SK-N-SH treated with all-trans-retinoic acid at 6 μM for 48 hours (cell line): ENCODE measurements around the gene TNS2.

Source experiments
- ATAC-seq: fragments of 200-7000 bp; cut with Tn5 transposase; 3 replicates; pipeline ENCODE4 v1.9.1; 2020; ENCODE audit warnings: mild to moderate bottlenecking, moderate library complexity
- ARNTL ChIP-seq: fragments of 450-650 bp; formaldehyde crosslinking; IDR thresholded peaks from 2 replicates; pipeline ENCODE4 v1.5.0; 2020; ENCODE audit warnings: low read depth, mild to moderate bottlenecking, moderate library complexity, borderline replicate concordance
- BACH2 ChIP-seq: fragments of 250-450 bp; sonication (Bioruptor Pico); IDR thresholded peaks from 2 replicates; pipeline ENCODE4 v1.9.0; 2021; ENCODE audit warnings: mild to moderate bottlenecking, borderline replicate concordance
- CSDC2 ChIP-seq: fragments of 250-450 bp; sonication (Bioruptor Pico); IDR thresholded peaks from 2 replicates; pipeline ENCODE4 v1.5.0; 2020; ENCODE audit warnings: mild to moderate bottlenecking, moderate library complexity
- ESRRG ChIP-seq: fragments of 250-450 bp; sonication (Bioruptor Pico); IDR thresholded peaks from 2 replicates; pipeline ENCODE4 v1.6.1; 2021; ENCODE audit warnings: mild to moderate bottlenecking
- GLIS3 ChIP-seq: fragments of 250-450 bp; sonication (Bioruptor Pico); IDR thresholded peaks from 2 replicates; pipeline ENCODE4 v1.5.0; 2020; ENCODE audit warnings: mild to moderate bottlenecking, moderate library complexity
- ISL1 ChIP-seq: fragments of 250-450 bp; sonication (Bioruptor Pico); IDR thresholded peaks from 2 replicates; pipeline ENCODE4 v2.1.2; 2022; ENCODE audit warnings: mild to moderate bottlenecking, moderate library complexity
- OSR1 ChIP-seq: fragments of 250-450 bp; sonication (Bioruptor Pico); IDR thresholded peaks from 2 replicates; pipeline ENCODE4 v1.8.0; 2022; ENCODE audit warnings: moderate library complexity, mild to moderate bottlenecking, inconsistent platforms
- PPARA ChIP-seq: fragments of 250-450 bp; sonication (Bioruptor Pico); IDR thresholded peaks from 2 replicates; pipeline ENCODE4 v1.5.0; 2020; ENCODE audit warnings: mild to moderate bottlenecking, borderline replicate concordance
- RARB ChIP-seq: fragments of 250-450 bp; sonication (Bioruptor Pico); IDR thresholded peaks from 2 replicates; pipeline ENCODE4 v1.8.0; 2021; ENCODE audit warnings: mild to moderate bottlenecking, moderate library complexity
- SNAI2 ChIP-seq: fragments of 250-450 bp; sonication (Bioruptor Pico); IDR thresholded peaks from 2 replicates; pipeline ENCODE4 v1.5.0; 2020; ENCODE audit warnings: mild to moderate bottlenecking, moderate library complexity
- TCF4 ChIP-seq: fragments of 250-450 bp; sonication (Bioruptor Pico); IDR thresholded peaks from 2 replicates; pipeline ENCODE4 v1.8.0; 2021; ENCODE audit warnings: mild to moderate bottlenecking, moderate library complexity, borderline replicate concordance
- TOX ChIP-seq: fragments of 250-450 bp; sonication (Bioruptor Pico); IDR thresholded peaks from 2 replicates; pipeline ENCODE4 v1.8.0; 2021; ENCODE audit warnings: mild to moderate bottlenecking, moderate library complexity, borderline replicate concordance
- ZC3H10 ChIP-seq: fragments of 250-450 bp; sonication (Bioruptor Pico); IDR thresholded peaks from 2 replicates; pipeline ENCODE4 v1.5.1; 2021; ENCODE audit warnings: mild to moderate bottlenecking, moderate library complexity
- ZFP3 ChIP-seq: fragments of 250-450 bp; sonication (Bioruptor Pico); IDR thresholded peaks from 2 replicates; pipeline ENCODE4 v1.5.0; 2020; ENCODE audit warnings: mild to moderate bottlenecking, moderate library complexity
- ZFP30 ChIP-seq: fragments of 450-650 bp; formaldehyde crosslinking; IDR thresholded peaks from 2 replicates; pipeline ENCODE4 v1.5.0; 2022; ENCODE audit warnings: mild to moderate bottlenecking, moderate library complexity
- ZNF565 ChIP-seq: fragments of 450-650 bp; formaldehyde crosslinking; conservative IDR thresholded peaks from 2 replicates; pipeline ENCODE4 v1.5.0; 2020; ENCODE audit warnings: low read depth, mild to moderate bottlenecking, moderate library complexity
- ZNF70 ChIP-seq: fragments of 450-650 bp; formaldehyde crosslinking; IDR thresholded peaks from 2 replicates; pipeline ENCODE4 v1.5.0; 2020; ENCODE audit warnings: mild to moderate bottlenecking, moderate library complexity
- ZNF8 ChIP-seq: fragments of 450-650 bp; formaldehyde crosslinking; IDR thresholded peaks from 2 replicates; pipeline ENCODE4 v1.5.0; 2020; ENCODE audit warnings: mild to moderate bottlenecking, moderate library complexity
- TF ChIP-seq, protein P1 (sequence below): fragments of 250-450 bp; sonication (Bioruptor Pico); IDR thresholded peaks from 2 replicates; pipeline ENCODE4 v1.5.1; 2020; ENCODE audit warnings: low read depth, mild to moderate bottlenecking, moderate library complexity
- TF ChIP-seq, protein P2 (sequence below): fragments of 250-450 bp; sonication (Bioruptor Pico); IDR thresholded peaks from 2 replicates; pipeline ENCODE4 v1.5.0; 2020; ENCODE audit warnings: mild to moderate bottlenecking, moderate library complexity
- TF ChIP-seq, protein P3 (sequence below): fragments of 250-450 bp; sonication (Bioruptor Pico); IDR thresholded peaks from 2 replicates; pipeline ENCODE4 v1.8.0; 2021; ENCODE audit warnings: low read depth, mild to moderate bottlenecking, moderate library complexity, borderline replicate concordance
- TF ChIP-seq, protein P4 (sequence below): fragments of 250-450 bp; sonication (Bioruptor Pico); IDR thresholded peaks from 2 replicates; pipeline ENCODE4 v1.5.1; 2021; ENCODE audit warnings: mild to moderate bottlenecking, moderate library complexity
- TF ChIP-seq, protein P5 (sequence below): fragments of 250-450 bp; sonication (Bioruptor Pico); IDR thresholded peaks from 2 replicates; pipeline ENCODE4 v1.8.0; 2020; ENCODE audit warnings: mild to moderate bottlenecking, moderate library complexity, borderline replicate concordance

The TNS2 gene

DNA sequence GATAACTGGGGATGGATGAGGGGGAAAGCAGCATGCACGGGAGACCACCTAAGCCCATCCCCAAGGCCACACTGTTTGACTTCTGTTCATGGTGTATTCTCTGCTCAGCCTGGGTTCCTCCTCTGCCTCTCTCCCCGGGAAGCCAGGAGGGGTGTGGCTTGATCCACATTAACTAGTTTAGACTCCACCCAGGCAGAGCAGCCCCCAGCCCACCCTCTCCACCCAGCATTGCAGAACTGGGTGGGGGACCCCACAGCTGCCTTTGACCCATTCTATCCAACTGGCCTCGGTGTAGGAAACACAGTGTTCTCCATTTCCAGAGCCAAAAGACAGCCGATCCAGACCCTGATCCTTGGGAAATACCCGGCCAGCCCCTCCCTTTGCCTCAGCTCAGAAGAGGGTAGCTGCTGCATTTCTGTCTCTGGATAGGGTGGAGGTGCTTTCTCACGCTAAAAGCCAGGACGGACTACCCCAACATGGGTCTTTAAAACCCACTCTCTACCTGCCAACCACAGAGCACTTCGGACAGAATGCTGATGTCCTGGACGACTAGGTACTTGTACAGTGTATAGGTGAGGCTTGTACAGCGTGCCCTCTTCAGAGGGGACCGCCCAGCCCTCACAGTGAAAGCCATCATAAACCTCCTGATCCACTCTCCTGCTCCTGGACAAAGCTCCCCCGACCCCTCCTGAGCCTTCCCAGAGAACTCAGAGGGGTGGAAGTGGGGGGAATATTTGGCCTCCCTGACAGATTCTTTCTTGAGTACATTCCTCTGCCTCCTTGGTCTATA, 20.0 kb downstream of the TNS2 start (continued):
- TF ChIP-seq OSR1: no peak

DNA sequence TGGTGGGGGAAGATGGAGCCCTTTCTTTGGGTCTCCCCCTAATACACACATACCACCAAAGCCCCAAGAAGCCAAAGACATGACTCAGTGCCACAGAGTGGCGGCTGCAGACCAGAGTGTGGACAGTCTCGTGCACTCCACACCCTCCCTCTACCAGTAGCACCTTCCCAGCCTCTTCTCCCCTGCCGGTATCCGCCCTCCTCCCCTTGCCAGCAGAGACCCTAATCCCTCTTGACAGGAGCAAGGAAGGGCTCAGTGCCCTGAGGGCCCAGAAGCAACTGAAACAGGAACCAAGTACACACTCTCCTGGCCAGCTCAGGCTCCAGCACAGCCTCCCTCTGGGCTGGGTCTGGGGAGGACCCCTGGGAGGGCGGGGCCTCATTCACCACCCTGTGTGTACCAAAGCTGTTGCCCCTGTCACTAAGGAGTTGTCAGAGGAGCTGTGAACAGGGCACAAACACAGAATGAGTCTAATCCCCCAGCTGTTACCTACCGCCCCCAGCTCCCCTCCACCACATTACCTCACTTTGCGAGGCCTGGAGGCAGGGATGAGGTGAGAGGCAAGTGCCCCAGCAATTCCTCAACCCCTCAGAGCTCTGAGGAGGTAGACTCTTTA, 21.1 kb downstream of the TNS2 start:
- TF ChIP-seq, protein P1, sequence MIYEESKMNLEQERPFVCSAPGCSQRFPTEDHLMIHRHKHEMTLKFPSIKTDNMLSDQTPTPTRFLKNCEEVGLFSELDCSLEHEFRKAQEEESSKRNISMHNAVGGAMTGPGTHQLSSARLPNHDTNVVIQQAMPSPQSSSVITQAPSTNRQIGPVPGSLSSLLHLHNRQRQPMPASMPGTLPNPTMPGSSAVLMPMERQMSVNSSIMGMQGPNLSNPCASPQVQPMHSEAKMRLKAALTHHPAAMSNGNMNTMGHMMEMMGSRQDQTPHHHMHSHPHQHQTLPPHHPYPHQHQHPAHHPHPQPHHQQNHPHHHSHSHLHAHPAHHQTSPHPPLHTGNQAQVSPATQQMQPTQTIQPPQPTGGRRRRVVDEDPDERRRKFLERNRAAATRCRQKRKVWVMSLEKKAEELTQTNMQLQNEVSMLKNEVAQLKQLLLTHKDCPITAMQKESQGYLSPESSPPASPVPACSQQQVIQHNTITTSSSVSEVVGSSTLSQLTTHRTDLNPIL (CRISPR knock-in tag): no peak
- no peak for TF ChIP-seq TCF4 (CRISPR knock-in tag)
- TF ChIP-seq GLIS3: no peak
- no peak for TF ChIP-seq ISL1 (CRISPR knock-in tag)
- TF ChIP-seq RARB: no peak
- no peak for TF ChIP-seq ARNTL (CRISPR knock-in tag)
- peak; percentile 11 for ATAC-seq

DNA sequence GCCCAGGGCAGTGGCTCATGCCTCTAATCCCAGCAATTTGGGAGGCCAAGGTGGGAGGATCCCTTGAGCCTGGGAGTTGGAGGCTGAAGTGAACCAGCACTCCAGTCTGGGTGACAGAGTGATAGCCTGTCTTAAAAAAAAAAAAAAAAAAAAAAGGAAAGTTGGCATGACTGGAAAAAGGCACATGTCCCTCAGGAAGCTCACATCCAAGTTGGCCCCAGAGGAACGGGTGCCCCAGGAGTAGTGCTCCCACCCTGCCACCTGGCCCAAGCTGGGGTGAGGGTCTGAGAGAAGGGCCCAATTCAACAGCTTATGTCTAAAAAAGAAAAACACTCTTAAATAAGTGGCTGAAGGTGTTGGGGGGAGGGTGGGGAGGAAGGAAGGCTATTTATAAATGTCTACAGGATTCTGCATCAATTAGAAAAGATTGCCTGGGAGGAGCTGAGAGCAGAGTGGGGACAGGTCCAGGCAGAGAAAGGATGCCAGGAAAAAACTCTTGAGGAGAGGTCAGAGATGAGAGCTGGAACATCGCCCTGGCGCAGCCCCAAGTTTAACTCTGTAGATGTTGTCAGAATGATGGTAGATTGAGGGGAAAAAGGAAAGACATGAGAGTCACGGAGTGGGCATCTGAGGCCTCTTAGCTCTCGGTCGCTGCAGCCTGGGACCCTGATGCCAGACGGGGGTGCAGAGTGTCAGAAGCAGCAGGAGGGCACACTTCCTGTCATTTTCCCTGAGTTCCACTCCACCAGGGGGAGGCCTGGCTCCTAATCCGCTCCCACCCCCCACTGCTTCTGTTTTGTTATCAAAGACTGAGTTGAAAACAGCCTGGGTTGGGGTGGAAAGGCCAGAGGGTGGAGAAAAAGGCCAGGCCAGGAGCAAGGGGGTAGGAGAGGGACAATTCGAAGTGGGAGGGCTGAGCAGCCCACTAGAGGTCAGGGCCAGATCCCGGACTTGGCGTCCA, 22.0 kb downstream of the TNS2 start:
- TF ChIP-seq TCF4 (CRISPR knock-in tag) (no peak), ZNF8 (CRISPR knock-in tag) (no peak), BACH2 (CRISPR knock-in tag) (no peak), SNAI2 (CRISPR knock-in tag) (peak; percentile 59; the same call in 1 of the 2 replicates), ARNTL (CRISPR knock-in tag) (no peak), OSR1 (no peak), TOX (CRISPR knock-in tag) (no peak), ISL1 (CRISPR knock-in tag) (peak; percentile 15; the same call in 1 of the 2 replicates), ZFP3 (CRISPR knock-in tag) (peak; percentile 37; the same call in 1 of the 2 replicates), ZNF70 (CRISPR knock-in tag) (no peak), PPARA (CRISPR knock-in tag) (no peak), ZC3H10 (no peak), GLIS3 (no peak), CSDC2 (CRISPR knock-in tag) (0 out of 2 replicates have a peak, but pooled peaks have one; percentile 31), ESRRG (CRISPR knock-in tag) (no peak), ZNF565 (CRISPR knock-in tag) (no peak), RARB (no peak), ZFP30 (CRISPR knock-in tag) (no peak)
- TF ChIP-seq, protein P2, sequence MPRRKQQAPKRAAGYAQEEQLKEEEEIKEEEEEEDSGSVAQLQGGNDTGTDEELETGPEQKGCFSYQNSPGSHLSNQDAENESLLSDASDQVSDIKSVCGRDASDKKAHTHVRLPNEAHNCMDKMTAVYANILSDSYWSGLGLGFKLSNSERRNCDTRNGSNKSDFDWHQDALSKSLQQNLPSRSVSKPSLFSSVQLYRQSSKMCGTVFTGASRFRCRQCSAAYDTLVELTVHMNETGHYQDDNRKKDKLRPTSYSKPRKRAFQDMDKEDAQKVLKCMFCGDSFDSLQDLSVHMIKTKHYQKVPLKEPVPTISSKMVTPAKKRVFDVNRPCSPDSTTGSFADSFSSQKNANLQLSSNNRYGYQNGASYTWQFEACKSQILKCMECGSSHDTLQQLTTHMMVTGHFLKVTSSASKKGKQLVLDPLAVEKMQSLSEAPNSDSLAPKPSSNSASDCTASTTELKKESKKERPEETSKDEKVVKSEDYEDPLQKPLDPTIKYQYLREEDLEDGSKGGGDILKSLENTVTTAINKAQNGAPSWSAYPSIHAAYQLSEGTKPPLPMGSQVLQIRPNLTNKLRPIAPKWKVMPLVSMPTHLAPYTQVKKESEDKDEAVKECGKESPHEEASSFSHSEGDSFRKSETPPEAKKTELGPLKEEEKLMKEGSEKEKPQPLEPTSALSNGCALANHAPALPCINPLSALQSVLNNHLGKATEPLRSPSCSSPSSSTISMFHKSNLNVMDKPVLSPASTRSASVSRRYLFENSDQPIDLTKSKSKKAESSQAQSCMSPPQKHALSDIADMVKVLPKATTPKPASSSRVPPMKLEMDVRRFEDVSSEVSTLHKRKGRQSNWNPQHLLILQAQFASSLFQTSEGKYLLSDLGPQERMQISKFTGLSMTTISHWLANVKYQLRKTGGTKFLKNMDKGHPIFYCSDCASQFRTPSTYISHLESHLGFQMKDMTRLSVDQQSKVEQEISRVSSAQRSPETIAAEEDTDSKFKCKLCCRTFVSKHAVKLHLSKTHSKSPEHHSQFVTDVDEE: 0 out of 2 replicates have a peak, but pooled peaks have one; percentile 40
- TF ChIP-seq, protein P3, sequence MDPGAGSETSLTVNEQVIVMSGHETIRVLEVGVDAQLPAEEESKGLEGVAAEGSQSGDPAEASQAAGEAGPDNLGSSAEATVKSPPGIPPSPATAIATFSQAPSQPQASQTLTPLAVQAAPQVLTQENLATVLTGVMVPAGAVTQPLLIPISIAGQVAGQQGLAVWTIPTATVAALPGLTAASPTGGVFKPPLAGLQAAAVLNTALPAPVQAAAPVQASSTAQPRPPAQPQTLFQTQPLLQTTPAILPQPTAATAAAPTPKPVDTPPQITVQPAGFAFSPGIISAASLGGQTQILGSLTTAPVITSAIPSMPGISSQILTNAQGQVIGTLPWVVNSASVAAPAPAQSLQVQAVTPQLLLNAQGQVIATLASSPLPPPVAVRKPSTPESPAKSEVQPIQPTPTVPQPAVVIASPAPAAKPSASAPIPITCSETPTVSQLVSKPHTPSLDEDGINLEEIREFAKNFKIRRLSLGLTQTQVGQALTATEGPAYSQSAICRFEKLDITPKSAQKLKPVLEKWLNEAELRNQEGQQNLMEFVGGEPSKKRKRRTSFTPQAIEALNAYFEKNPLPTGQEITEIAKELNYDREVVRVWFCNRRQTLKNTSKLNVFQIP (CRISPR knock-in tag): no peak
- TF ChIP-seq, protein P1 (CRISPR knock-in tag): no peak
- TF ChIP-seq, protein P4, sequence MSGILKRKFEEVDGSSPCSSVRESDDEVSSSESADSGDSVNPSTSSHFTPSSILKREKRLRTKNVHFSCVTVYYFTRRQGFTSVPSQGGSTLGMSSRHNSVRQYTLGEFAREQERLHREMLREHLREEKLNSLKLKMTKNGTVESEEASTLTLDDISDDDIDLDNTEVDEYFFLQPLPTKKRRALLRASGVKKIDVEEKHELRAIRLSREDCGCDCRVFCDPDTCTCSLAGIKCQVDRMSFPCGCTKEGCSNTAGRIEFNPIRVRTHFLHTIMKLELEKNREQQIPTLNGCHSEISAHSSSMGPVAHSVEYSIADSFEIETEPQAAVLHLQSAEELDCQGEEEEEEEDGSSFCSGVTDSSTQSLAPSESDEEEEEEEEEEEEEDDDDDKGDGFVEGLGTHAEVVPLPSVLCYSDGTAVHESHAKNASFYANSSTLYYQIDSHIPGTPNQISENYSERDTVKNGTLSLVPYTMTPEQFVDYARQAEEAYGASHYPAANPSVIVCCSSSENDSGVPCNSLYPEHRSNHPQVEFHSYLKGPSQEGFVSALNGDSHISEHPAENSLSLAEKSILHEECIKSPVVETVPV (CRISPR knock-in tag): no peak
- TF ChIP-seq, protein P5, sequence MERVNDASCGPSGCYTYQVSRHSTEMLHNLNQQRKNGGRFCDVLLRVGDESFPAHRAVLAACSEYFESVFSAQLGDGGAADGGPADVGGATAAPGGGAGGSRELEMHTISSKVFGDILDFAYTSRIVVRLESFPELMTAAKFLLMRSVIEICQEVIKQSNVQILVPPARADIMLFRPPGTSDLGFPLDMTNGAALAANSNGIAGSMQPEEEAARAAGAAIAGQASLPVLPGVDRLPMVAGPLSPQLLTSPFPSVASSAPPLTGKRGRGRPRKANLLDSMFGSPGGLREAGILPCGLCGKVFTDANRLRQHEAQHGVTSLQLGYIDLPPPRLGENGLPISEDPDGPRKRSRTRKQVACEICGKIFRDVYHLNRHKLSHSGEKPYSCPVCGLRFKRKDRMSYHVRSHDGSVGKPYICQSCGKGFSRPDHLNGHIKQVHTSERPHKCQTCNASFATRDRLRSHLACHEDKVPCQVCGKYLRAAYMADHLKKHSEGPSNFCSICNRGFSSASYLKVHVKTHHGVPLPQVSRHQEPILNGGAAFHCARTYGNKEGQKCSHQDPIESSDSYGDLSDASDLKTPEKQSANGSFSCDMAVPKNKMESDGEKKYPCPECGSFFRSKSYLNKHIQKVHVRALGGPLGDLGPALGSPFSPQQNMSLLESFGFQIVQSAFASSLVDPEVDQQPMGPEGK: no peak
- ATAC-seq: peak; percentile 62
